ENCODE measurements around the gene EYS. TPM values are rescaled to one million over a fixed set of nuclear protein-coding genes. Genes with fewer than 3 reads are reported as not detected.

Gene EYS
- total RNA-seq, 6 experiments from 2014 or later: 0.18 TPM; not detected in 5

GRCh38 chr6:64270083-64270482, 1436.9 kb downstream of the EYS start:
- DNase-seq: no peak
- Mint-ChIP-seq H3K9me3 (peaks cover 11% of the 10 kb centered on the region), H3K4me1 (ENCODE audit: low read depth) (no peaks in the 10 kb centered on the region), H3K27ac (no peak overlapping the region), H3K36me3 (ENCODE audit: low read depth) (no peaks in the 10 kb centered on the region), H3K4me3 (no peak overlapping the region), H3K27me3 (ENCODE audit: insufficient read depth) (no peaks in the 10 kb centered on the region)
- TF ChIP-seq CTCF (IDR thresholded peaks at IDR 0.05): no peak

- DNase-seq: no peak
- H3K27me3 Mint-ChIP-seq (ENCODE audit: insufficient read depth): no peaks in the 10 kb centered on the region
- no peak overlapping the region for H3K27ac Mint-ChIP-seq
- TF ChIP-seq CTCF (IDR thresholded peaks at IDR 0.05): no peak
- H3K4me3 Mint-ChIP-seq: no peak overlapping the region
- H3K9me3 Mint-ChIP-seq: peaks cover 4% of the 10 kb centered on the region
- H3K36me3 Mint-ChIP-seq (ENCODE audit: low read depth): no peaks in the 10 kb centered on the region
- no peaks in the 10 kb centered on the region for H3K4me1 Mint-ChIP-seq (ENCODE audit: low read depth)
These were observed 1440.6 kb downstream of the EYS start for GRCh38 chr6:64266351-64266821.

- Mint-ChIP-seq H3K36me3 (ENCODE audit: low read depth) (no peaks in the 10 kb centered on the region), H3K4me1 (ENCODE audit: low read depth) (no peaks in the 10 kb centered on the region), H3K27ac (no peak overlapping the region), H3K27me3 (ENCODE audit: insufficient read depth) (no peaks in the 10 kb centered on the region), H3K9me3 (peaks cover 9% of the 10 kb centered on the region), H3K4me3 (no peak overlapping the region)
- no peak for TF ChIP-seq CTCF (IDR thresholded peaks at IDR 0.05)
- DNase-seq: no peak
These were observed 1443.2 kb downstream of the EYS start for GRCh38 chr6:64263778-64264177.

GRCh38 chr6:64259372-64259771, 1447.7 kb downstream of the EYS start:
- no peak overlapping the region for H3K4me3 Mint-ChIP-seq
- no peak for DNase-seq
- H3K36me3 Mint-ChIP-seq (ENCODE audit: low read depth): no peaks in the 10 kb centered on the region
- H3K9me3 Mint-ChIP-seq: peaks cover 5% of the 10 kb centered on the region; the same call in 1 of the 2 replicates
- no peak for TF ChIP-seq CTCF (IDR thresholded peaks at IDR 0.05)
- H3K27me3 Mint-ChIP-seq (ENCODE audit: insufficient read depth): no peaks in the 10 kb centered on the region
- H3K4me1 Mint-ChIP-seq (ENCODE audit: low read depth): no peaks in the 10 kb centered on the region
- H3K27ac Mint-ChIP-seq: no peak overlapping the region

- H3K27me3 Mint-ChIP-seq (ENCODE audit: insufficient read depth): no peaks in the 10 kb centered on the region
- no peak for DNase-seq
- H3K4me3 Mint-ChIP-seq: no peak overlapping the region
- H3K27ac Mint-ChIP-seq: no peak overlapping the region
- TF ChIP-seq CTCF (IDR thresholded peaks at IDR 0.05): no peak
- H3K9me3 Mint-ChIP-seq: peaks cover 5% of the 10 kb centered on the region; the same call in 1 of the 2 replicates
- no peaks in the 10 kb centered on the region for H3K4me1 Mint-ChIP-seq (ENCODE audit: low read depth)
- no peaks in the 10 kb centered on the region for H3K36me3 Mint-ChIP-seq (ENCODE audit: low read depth)
These were observed 1448.3 kb downstream of the EYS start for GRCh38 chr6:64258752-64259151.

- H3K4me1 Mint-ChIP-seq (ENCODE audit: low read depth): no peaks in the 10 kb centered on the region
- H3K4me3 Mint-ChIP-seq: no peak overlapping the region
- TF ChIP-seq CTCF (IDR thresholded peaks at IDR 0.05): no peak
- H3K27me3 Mint-ChIP-seq (ENCODE audit: insufficient read depth): no peaks in the 10 kb centered on the region
- no peak overlapping the region for H3K27ac Mint-ChIP-seq
- peaks cover 5% of the 10 kb centered on the region; the same call in 1 of the 2 replicates for H3K9me3 Mint-ChIP-seq
- no peak for DNase-seq
- no peaks in the 10 kb centered on the region for H3K36me3 Mint-ChIP-seq (ENCODE audit: low read depth)
These were observed 1448.7 kb downstream of the EYS start for GRCh38 chr6:64258302-64258701.

Data from HFFc6 (cell line).